NOMO-1 (cell line): ENCODE results near the gene PARD3.
"Not testable (repeated sequence)": the region's sequence is repeated elsewhere in the genome, so short reads cannot be mapped to it uniquely, and the experiment has no call there.

Experiments
- DNase-seq, 2 experiments: peaks; one replicate each; lab custom pipeline; 2025; ENCODE audit not compliant: unreplicated experiment in 2 of 2; lab: John Stamatoyannopoulos, UW

The PARD3 gene

DNA sequence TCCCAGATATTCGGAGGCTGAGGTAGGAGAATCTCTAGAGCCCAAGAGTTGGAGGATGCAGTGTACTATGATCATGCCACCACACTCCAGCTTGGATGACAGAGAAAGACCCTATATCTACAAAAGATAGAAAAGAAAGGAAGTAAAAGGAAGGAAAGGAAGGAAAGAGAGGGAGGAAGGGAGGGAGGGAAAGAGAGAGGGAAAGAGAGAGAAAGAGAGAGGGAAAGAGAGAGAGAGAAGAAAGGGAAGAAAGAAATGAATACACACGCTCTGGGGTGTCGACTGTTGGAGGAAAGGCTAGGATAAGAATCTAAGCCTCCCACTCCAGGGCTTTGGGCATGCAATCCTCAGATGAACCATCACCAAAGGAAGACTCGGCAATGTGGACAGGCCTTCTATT is 69.9 kb downstream of the PARD3 start:
- no peak for DNase-seq

DNA sequence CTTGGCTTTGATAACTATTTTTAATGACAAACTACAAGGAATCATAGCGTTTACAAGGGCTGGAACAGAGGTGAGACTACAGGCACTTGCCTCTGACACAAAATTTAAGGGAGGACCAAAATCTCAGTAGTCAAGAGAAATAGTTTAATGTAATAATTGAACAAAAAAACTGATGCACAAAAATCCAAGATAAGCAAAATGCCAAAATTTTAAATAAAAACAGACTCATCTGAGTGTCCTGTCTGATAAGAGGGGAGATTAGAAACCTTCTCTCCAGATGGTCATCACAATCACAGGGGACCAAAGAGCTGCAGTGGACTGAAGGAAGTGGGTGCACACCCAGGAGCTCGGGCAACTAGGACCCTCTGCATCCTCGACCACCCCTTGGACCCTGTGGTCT is 70.5 kb downstream of the PARD3 start:
- no peak for DNase-seq

DNA sequence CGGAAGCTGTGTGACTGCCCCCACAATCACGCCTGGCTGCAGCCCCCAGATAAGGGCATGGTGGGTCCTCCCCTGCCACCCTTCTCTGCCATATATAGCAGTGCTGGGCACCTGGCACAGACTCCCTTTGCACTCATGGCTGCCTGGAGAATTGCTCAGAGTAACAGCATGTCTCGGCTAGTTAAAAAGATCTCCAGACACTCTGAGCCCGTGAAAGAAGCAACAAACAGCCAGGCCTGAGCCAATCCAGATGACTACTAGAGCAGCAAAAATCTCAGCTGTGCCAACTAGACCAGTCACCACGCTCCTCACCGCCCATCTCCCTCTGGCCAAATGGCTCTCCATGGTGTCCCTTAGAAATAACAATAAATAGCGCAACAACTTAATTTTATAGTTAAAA is 71.3 kb downstream of the PARD3 start:
- DNase-seq, result no peak

DNA sequence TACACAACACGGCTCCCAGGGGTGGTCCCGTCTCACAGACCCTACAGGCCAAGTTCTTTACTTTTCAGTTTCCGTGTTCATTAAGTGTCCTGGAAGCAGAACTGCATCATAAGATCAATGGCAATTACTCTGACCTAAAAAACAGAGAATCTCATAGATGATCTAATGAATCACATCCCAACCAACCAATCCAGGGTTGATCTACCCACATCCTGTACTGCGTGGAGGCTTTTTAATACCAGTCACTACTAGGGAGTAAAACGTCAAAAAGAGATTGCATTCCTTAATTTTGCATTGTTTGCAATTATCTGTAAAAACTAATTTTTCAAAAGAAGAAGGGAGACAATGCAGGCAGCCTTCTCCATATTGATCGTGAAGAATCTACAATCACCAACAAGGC is 72.6 kb downstream of the PARD3 start:
- no peak for DNase-seq

DNA sequence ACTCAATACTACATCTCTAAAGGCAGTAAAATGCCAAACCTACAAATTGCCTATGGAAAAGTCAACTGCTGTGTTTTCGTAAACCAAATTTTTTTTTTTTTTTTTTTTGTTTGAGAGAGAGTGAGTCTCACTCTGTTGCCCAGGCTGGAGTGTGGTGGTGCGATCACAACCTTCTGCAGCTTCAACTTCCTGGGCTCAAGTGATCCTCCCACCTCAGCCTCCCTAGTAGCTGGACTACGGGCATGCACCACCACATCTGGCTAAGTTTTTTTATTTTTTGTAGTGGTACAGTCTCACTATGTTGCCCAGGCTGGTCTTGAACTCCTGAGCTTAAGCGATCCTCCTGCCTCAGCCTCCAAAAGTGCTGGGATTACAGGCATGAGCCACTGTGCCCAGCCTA is 74.0 kb downstream of the PARD3 start:
- DNase-seq, result not testable (repeated sequence)

DNA sequence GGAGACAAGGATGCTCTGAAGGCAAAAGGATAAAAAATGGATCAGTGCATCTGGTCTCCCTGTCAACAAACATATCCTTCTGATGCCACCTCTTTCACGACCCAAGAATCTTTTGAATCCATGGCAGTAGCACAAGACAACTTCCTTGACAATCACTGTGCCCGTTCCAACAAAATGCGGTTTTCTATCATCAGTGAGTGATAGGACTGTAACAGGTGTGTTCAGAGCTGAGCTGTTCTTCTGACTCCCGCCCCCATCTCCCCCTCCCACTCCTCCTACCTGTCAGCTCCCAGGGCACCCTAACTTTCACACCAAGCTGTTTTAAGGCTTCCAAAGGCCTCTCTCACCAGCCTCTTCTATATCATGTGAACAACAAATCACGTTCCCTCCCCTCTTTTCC is 74.8 kb downstream of the PARD3 start:
- DNase-seq, result no peak

DNA sequence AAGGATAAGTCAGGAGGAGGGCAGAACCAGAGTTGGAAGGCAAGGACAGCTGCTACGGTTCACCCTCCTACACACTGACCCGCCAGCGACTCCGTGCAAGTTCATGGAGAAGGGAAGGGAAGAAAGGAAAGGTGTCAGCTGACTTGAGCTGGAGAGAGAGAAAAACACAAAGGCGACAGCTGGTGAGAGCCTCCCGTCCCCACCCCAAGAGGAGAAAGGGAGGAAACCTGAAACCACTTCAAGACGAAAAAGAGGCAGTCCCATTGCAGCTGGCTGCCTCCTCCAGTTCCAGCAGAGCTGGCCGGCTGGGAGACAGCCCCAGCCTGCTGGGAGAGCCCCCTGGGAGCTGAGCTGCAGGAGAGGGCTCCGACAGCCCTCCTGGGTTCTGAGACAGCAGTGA is 75.2 kb downstream of the PARD3 start:
- DNase-seq, result no peak

DNA sequence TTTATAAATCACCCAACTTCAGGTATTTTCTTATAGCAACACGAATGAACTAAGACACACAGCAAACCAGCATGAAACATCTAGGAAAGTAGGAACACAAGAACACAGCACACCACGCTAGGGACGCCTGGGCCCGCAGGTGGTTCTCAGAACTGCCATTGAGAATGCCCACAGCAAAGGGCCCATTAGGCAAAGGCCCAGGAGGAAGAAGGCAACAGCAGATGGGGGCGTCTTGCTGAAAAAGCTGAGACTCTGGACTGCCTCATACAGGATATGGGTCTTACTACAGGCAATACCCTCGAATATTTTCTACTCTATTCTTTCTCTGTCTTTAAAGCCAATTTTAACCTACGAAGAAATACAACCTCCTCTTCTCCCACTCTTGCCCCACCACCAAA is 77.3 kb downstream of the PARD3 start:
- DNase-seq, result no peak

DNA sequence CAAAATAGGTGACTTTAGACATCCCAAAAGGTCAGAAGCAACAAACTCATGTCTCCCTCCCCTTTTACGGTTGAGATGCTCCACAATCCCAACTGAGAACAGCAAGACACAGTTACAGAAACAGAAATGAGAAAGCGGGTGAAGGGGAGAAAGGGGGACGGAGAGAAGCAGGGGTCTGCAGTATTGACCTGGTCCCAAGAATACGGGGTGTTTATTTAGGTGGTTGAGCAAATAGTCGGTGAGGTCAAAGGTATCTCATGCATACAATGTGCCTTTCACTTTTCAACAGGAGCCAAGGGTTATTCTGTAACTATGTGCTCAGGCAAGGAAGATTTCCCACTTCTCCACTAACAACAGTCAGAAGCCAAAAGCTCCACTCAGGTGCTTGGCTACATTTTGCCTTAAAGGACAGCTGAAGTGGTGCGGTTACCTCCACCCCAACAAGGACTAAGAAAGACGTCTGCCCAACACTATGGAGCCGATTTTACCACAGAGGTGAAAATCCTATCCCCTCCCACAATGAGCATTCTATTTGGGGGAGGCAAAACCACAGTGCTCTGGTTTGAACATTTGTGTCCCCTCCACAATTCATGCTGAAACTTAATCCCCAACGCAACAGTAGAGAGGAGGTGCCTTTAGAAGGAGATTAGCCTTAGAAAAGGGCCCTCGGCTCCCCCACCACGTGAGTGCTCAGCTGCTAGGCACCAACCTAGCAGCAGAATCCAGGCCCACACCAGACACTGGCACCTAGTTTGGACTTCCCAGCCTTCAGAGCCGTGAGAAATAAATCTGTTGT is 77.9 kb downstream of the PARD3 start:
- no peak for DNase-seq

DNA sequence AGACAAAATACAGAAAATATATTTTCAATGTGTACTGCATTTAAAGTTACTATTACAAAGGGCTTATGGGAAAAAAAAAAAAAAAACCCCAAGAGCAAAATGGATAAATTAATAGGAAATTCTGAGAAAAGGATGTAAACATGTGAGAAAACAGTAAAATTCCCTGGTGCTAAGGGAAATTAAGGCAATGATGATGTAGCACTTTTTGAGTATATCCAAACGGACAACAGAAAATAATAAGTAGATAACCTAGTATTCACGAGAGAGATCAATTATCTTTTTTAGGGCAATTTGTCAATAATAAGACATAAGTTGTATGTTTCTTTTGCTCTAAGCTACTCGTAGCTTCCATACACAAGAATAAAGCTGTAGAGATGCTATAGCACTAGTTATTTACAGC is 80.2 kb downstream of the PARD3 start:
- DNase-seq, result no peak

DNA sequence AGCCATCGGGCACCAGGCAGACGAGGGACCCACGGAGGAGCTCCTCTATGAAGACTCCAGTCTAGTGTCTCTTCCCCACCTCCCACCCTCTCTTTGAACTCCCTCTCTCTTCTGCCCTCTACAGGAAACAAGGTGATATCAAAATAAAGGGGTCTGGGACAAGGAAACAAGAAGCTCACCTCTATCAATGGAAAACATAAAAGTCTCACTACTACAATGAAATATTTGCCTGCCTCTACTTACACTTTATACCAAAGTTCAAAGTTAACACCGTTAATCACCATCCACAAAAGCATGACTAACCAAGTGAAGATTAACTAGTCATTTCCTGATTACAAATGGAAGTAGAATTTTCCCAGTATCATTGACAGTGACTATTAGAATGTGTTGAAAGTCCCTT is 82.2 kb downstream of the PARD3 start:
- DNase-seq, result no peak

DNA sequence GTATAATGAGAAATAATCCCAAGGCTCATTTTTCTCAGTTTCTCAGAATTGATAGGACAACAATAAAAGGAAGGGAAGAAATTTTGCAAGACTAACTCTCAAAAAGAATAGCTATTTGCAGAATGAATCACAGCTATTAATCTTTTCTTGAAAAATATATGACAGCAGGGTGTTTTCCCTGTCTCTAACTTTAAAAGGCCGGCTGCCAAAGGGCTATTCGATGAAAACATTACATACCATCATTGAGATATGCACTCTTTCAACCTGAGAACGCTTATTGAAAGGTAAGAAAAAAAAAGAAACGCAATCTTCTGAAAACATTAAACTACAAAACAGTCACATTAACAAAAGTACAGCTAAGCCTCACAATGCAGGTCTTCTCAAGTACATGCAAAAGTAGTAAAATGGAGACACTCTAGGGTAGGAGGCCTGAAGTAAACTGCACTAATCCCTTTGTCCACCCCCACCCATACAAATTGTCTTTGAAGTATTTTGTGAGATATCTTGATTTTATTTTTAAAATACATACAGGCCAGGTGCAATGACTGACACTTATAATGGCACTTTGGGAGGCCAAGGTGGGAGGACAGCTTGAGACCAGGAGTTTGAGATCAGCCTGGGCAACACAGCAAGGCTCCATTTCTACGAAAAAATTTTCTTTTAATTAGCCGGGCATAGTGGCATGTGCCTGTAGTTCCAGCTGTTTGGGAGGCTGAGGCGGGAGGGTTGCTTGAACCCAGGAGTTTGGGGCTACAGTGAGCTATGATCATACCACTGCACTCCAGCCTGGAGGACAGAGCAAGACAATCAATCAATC is 83.0 kb downstream of the PARD3 start:
- no peak for DNase-seq

DNA sequence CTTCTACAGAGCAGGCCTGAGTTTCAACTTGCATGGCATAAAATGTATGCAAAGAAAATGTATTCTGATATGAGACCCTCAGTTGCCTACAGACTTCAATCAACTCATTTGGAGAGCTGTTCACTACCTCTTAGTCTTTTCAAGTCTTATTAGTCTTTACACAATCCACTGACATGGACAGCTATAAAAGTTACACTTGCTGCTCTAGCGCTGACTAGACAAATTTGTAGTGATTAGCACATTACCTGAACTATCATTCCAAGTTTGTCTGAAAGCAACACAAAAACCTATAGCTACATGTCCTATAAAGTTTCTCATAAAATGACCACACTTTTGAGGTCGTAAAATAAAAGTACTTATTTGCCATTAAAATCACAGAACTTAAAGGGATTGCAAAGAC is 83.9 kb downstream of the PARD3 start:
- no peak for DNase-seq

DNA sequence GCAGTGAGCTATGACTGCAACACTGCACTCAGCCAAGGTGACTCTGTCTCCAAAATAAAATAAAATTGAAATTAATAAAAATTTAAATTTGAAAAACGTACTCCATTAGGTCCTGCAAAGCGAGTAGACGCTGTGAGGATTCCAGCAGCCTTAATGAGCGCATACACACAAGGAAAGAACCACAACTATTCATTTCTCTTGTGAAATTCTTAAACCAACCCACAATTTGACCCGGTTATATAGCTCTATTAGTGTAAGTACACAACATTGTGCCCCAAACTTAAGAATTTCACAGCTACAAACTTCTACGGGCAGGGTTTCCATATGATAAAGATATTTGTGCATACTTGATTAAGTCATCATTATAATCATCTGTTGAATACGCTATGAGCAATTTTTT is 84.4 kb downstream of the PARD3 start:
- DNase-seq, result no peak

DNA sequence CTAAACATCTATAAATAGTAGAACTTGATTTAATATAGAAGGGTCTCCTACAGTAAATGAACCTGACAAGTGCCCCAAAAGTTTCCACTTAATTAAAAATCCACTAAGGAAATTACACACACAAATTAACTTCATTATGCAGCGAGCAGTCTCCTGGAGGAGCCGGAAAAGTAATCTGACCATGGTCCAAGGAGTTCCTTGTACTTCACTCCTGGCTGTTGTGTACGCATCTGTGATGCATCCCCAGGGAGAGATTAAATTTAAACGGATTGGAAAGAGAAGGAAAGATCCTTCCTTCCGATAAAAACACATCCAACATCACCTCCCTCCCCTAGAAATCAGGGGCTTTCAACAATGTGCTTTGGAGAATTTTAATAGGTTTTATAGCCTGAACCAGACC is 85.5 kb downstream of the PARD3 start:
- no peak for DNase-seq

DNA sequence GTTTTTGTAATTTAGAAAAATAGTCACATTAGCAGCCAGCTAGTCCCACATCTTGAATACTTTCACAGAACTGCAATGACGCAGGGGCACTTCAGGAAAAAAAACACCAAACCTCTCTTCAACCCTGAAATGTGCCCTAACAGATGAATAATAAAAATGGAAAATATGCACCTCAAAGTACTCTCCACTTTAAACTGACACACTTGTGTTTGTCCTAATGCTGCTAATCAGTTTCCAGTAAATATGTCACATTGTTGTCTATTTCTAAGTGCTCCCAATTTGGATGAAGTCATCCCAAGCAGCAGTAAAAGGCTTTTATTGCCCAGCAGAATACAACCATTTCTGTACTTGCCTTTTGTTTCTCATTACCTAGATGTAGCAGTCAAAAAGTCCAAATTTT is 86.7 kb downstream of the PARD3 start:
- DNase-seq, result no peak

DNA sequence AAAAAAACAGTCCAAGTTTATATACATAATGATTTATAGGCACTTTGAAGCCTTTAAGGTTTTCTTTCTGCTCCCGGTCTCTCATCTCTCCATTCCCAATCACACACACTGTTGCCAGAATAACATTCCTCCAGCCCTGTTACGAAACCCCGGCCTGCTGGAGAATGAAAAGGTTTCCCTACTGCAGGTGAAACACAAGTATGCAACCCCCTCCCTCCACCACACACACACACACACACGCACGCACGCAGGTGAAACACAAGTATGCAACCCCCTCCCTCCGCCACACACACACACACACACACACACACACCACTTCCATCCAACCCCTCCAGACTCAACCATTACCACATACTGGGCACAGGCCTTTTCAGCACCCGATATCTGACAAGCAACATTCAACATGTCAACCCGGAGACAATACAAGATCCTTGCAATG is 87.5 kb downstream of the PARD3 start:
- DNase-seq, result no peak

DNA sequence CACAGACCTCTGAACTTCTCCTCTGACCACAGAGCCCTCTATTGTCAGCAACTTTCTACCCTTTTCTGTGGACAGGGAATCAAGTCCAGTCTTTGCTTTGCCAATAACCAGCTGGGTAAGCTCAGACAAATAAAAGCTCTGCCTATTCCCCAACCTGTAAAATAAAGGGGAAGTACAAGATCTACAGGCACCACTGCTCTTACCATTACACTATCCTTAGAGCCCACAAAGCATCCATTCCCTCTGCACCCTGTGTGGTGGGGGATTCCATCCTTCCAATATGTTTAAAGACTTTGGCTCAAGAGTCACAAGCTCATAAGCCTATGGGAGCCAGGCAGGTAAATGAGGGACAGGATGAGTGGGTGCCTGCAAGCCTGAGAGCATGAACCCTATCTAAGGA is 88.2 kb downstream of the PARD3 start:
- no peak for DNase-seq

DNA sequence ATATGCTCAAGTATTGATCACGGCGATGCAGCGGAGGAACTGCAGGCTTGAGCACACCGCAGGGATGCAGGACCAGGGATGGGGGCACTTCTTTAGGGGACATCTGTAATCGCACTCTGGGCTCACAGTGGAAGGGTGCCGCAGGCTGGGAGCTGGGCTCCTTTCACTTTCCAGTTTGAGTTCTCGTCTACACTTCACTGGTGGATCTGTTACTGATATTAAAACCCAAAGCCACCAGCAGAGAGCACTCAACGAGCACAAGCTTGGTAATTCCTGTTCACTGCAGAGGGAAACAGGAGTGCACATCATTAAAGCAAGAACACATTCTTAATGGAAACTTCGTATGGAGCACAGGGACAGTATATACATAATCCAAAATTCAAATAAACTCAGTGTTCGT is 91.3 kb downstream of the PARD3 start:
- DNase-seq, result no peak

DNA sequence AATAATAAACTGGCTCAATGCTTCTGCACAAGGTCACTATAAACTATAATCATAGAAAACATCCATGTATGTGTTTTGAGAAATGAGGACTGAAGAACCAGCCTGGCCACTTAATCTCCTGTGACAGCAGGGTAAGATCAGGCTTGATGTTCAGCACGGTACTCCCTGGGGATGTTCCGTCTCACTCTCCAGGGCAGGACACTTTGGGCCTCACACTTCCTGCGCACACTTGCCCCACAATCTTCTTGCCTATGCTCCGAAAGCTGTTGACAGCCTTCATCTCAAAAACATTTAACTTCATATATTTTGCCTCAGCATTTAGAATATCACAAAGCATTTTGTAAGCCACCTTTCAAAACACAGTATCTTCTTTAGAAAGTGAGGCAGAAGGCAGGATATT is 92.7 kb downstream of the PARD3 start:
- DNase-seq, result no peak

DNA sequence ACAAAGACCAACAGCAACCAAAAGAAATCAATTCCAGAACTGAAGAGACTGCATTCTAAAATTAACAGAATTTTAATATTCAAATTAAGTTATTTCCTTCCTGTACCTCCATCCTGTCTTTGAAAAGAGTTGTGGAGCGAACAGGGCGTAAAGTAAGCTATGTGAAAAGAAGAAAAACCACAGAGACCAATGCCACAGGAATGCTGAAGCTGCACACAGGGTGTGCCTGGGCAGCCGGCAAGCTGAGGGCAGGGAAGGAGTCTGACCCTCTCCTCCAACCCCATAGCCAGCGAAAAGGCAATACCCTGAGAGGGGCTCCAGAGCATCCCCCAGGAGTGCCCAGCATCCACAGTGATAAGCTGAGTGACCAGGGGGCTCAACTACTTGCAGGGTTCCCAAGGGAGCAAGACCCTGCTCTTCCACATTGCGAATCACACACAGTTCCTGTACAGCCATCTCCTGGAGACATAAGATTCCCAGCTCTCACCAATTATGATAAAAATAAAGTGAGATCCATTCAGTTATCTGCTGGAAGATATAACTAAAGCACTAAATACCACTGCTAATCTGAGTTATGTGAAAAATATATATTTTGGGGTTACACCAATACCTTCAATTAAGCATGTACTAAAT is 93.8 kb downstream of the PARD3 start:
- no peak for DNase-seq

DNA sequence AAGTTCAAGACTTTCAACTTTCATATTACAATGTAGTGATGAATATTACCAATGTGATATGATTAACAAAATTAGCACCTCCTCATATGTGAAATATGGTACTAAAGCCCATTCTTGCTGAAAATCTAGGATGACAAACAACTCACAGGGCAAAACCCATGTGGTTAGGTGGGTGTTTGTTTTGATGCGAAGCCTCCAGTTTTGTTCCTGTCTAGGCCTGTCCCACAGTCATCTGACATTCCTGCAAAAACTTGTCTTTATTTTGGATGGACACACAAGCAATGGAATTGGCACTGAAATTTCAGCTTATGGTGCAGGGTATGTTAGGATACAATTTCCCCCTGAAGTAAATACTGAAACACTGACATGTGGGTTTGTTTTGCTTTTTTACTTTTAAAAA is 95.3 kb downstream of the PARD3 start:
- DNase-seq, result no peak
